ENCODE measurements around the gene CAPG. TPM values are rescaled to one million over a fixed set of nuclear protein-coding genes. Genes with fewer than 3 reads are reported as not detected.
A peak's percentile ranks its signal among the peaks of the same experiment; 100 is the strongest.
"Not testable (repeated sequence)": the region's sequence is repeated elsewhere in the genome, so short reads cannot be mapped to it uniquely, and the experiment has no call there.

Gene CAPG
- total RNA-seq, 6 donors from 2014 or later, result 169 to 611 (median 375) TPM

DNA sequence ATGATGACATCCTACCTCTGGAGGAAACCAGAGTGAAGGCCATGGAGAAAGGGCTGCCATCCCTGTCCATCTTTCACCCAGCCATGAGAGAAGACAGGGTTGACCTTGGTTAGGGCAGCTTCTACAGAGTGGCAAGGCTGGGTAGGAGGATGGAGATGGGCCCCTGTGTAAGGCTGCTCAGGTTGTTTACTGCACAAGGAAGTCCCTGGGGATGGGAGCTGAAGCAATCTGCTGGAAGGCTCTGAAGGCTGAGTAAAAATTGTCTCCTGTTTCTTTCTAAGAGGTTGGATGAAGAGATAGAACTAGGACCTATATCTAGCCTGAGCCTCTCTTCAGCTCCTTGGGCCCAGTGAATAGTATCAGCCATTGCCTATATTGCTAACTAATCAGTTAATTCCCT lies 41.2 kb downstream of the CAPG start:
- DNase-seq, result no peak
- Histone ChIP-seq H3K27ac (no peak overlapping the region), H3K36me3 (peaks cover 0 to 41% (median 28%) of the 10 kb centered on the region in 4 donors), H3K27me3 (no peaks in the 10 kb centered on the region), H3K4me1 (no peaks in the 10 kb centered on the region), H3K9me3 (no peaks in the 10 kb centered on the region), H3K4me3 (no peak overlapping the region)
- ATAC-seq (ENCODE audit: low FRiP score in 2 of 2), result peak in 1 of 2 donors; percentile 31
- TF ChIP-seq EP300 (IDR thresholded peaks at IDR 0.05), result no peak
- TF ChIP-seq, protein P1, sequence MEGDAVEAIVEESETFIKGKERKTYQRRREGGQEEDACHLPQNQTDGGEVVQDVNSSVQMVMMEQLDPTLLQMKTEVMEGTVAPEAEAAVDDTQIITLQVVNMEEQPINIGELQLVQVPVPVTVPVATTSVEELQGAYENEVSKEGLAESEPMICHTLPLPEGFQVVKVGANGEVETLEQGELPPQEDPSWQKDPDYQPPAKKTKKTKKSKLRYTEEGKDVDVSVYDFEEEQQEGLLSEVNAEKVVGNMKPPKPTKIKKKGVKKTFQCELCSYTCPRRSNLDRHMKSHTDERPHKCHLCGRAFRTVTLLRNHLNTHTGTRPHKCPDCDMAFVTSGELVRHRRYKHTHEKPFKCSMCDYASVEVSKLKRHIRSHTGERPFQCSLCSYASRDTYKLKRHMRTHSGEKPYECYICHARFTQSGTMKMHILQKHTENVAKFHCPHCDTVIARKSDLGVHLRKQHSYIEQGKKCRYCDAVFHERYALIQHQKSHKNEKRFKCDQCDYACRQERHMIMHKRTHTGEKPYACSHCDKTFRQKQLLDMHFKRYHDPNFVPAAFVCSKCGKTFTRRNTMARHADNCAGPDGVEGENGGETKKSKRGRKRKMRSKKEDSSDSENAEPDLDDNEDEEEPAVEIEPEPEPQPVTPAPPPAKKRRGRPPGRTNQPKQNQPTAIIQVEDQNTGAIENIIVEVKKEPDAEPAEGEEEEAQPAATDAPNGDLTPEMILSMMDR (IDR thresholded peaks at IDR 0.05), result no peak
- no peak for TF ChIP-seq POLR2A (IDR thresholded peaks at IDR 0.05)
- no peak for TF ChIP-seq POLR2AphosphoS5 (IDR thresholded peaks at IDR 0.05)

DNA sequence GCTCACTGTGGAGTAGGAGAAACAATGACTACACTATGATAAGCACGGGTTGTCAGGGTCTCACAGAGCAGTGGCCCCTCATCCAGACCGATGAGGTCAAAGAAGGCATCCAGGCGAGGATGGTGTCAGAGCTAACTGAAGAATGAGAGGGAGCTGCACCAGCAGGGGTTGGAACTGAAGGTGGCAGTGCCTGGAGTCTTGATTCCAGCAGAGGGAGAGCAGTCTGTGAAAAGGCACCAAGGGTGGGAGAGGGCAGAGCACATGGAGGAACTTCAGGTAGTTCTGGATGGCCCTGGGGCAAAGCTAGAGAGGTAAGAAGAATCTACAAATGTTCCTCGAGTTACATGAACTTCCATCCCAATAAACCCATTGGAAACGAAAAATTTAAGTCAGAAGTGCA lies 43.0 kb downstream of the CAPG start:
- Histone ChIP-seq H3K9me3 (no peaks in the 10 kb centered on the region), H3K4me1 (no peaks in the 10 kb centered on the region), H3K27ac (no peak overlapping the region), H3K36me3 (peaks cover 1 to 52% (median 39%) of the 10 kb centered on the region in 4 donors), H3K4me3 (no peak overlapping the region), H3K27me3 (no peaks in the 10 kb centered on the region)
- TF ChIP-seq POLR2A (IDR thresholded peaks at IDR 0.05) (no peak), POLR2AphosphoS5 (IDR thresholded peaks at IDR 0.05) (no peak), EP300 (IDR thresholded peaks at IDR 0.05) (no peak)
- TF ChIP-seq, protein P1 (IDR thresholded peaks at IDR 0.05), result no peak
- 90 to 91% methylated on average over 5 of the region's 5 CpGs for WGBS, 2 donors
- ATAC-seq (ENCODE audit: low FRiP score in 2 of 2) (no peak), DNase-seq (no peak)

DNA sequence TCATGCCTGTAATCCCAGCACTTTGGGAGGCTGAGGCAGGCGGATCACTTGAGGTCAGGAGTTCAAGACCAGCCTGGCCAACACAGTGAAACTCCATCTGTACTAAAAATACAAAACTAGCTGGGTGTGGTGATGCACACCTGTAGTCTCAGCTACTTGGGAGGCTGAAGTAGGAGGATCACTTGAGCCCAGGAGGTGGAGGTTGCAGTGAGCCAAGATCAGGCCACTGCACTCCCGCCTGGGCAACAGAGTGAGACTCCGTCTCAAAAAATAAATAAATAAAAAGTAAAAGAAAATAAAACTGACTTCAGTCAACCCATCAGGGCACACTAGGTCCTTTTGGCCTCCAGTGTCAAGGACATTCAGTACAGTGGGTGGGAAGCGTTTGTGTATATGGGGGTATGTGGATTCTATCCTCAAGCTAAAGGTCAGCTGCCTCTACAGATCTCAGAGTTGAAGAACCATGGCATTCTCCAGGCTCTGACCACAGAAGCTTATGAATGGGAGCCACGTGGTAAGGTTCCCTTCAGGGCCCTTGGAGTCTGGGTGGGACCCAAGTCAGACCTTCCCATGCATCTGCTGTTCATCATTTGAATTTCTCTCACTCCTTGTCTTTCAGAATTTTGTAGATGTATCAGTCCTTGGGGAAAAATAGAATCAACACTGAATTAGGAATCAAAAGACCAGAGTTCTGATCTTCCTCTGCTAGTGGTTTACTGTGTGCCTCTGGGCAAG lies 47.3 kb downstream of the CAPG start:
- H3K36me3 ChIP-seq, result peaks cover 6 to 62% (median 38%) of the 10 kb centered on the region in 4 donors
- not testable (repeated sequence) for DNase-seq; H3K4me1 ChIP-seq; H3K9me3 ChIP-seq; H3K4me3 ChIP-seq; H3K27me3 ChIP-seq; ATAC-seq (ENCODE audit: low FRiP score in 2 of 2); H3K27ac ChIP-seq
- 95 to 96% methylated on average over 5 of the region's 5 CpGs for WGBS, 2 donors

DNA sequence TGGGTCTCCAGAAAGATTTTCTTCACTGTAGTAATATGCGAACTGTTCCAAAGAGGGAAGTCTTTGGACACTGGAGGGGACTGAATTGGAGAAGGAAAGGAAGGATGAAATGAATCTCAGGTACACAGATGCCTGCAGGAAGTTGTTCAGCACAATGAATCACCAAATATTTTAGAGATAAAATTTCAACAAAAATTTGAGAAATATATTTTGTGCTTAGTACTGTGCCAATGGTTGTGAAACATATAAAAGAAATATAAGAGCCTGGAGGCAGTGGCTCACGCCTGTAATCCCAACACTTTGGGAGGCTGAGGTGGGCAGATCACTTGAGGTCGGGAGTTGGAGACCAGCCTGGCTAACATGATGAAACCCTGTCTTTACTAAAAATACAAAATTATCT lies 52.4 kb downstream of the CAPG start:
- no peak for ATAC-seq (ENCODE audit: low FRiP score in 2 of 2)
- TF ChIP-seq, protein P1 (IDR thresholded peaks at IDR 0.05), result no peak
- TF ChIP-seq POLR2A (IDR thresholded peaks at IDR 0.05) (no peak), POLR2AphosphoS5 (IDR thresholded peaks at IDR 0.05) (no peak), EP300 (IDR thresholded peaks at IDR 0.05) (no peak)
- H3K36me3 ChIP-seq, result peaks cover 6 to 44% (median 20%) of the 10 kb centered on the region in 4 donors
- H3K4me3 ChIP-seq, result no peak overlapping the region
- H3K27ac ChIP-seq, result no peak overlapping the region
- no peak for DNase-seq
- H3K27me3 ChIP-seq, result no peaks in the 10 kb centered on the region
- no peaks in the 10 kb centered on the region for H3K9me3 ChIP-seq
- H3K4me1 ChIP-seq, result peaks cover 20 to 46% (median 27%) of the 10 kb centered on the region in 4 donors
- 83 to 87% methylated on average over 3 of the region's 3 CpGs for WGBS, 2 donors

DNA sequence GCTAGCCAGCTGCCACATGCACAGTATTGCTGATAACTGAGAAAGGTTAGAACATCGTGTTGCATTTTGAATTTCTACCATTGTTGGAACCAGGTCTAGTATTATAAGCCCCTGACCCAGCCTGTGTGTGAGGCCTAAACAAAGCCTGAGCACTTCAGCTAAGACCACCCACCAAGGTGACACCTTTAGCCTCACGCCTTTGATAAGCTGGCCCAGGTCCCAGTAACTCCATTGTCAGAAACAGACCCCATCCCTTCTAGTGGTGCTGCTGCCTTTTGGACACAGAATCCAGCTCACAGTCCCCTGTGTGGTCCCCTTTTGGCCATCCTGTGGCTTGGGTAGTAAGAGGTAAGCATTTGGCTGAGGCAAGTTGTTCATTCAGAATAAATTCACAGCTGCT lies 54.0 kb downstream of the CAPG start:
- TF ChIP-seq POLR2AphosphoS5 (IDR thresholded peaks at IDR 0.05) (no peak), EP300 (IDR thresholded peaks at IDR 0.05) (no peak), POLR2A (IDR thresholded peaks at IDR 0.05) (no peak)
- TF ChIP-seq, protein P1 (IDR thresholded peaks at IDR 0.05), result no peak
- ATAC-seq (ENCODE audit: low FRiP score in 2 of 2) (no peak), DNase-seq (no peak)
- peaks cover 0 to 38% (median 14%) of the 10 kb centered on the region in 4 donors for H3K36me3 ChIP-seq
- H3K27me3 ChIP-seq, result no peaks in the 10 kb centered on the region
- WGBS, 2 donors, result 88 to 90% methylated on average over 2 of the region's 2 CpGs
- no peaks in the 10 kb centered on the region for H3K9me3 ChIP-seq
- no peak overlapping the region for H3K4me3 ChIP-seq
- H3K27ac ChIP-seq, result no peak overlapping the region
- H3K4me1 ChIP-seq, result peaks cover 22 to 50% (median 28%) of the 10 kb centered on the region in 4 donors

Data from upper lobe of left lung (tissue), 6 donors.